ENCODE measurements around the gene CDH23. TPM values are rescaled to one million over a fixed set of nuclear protein-coding genes. Genes with fewer than 3 reads are reported as not detected.

CDH23 gene
- total RNA-seq, 2 experiments from 2014 or later: 4.0 to 4.5 TPM

- no peaks in the 10 kb centered on the region for H3K9me3 Mint-ChIP-seq
Measured at GRCh38 chr10:71657604-71658466, 261.1 kb downstream of the CDH23 start.

GRCh38 chr10:71658467-71658745, 261.7 kb downstream of the CDH23 start:
- Mint-ChIP-seq H3K4me1 (no peaks in the 10 kb centered on the region), H3K4me3 (no peak overlapping the region), H3K27ac (no peak overlapping the region), H3K9me3 (no peaks in the 10 kb centered on the region), H3K27me3 (no peaks in the 10 kb centered on the region), H3K36me3 (ENCODE audit: low read depth) (no peaks in the 10 kb centered on the region)
- ChIA-PET CTCF (interaction anchor here (1.0 to 1.2 kb wide), 2 partner anchors 8 to 52 kb away, joined by 3 to 4 read pairs; no protein-coding TSS in a partner anchor), POLR2A (no interaction called here)
- no peak for DNase-seq

More at GRCh38 chr10:71657604-71658466, 261.1 kb downstream of the CDH23 start:
- Mint-ChIP-seq H3K27ac (no peak overlapping the region), H3K4me3 (no peak overlapping the region), H3K27me3 (peaks cover 2% of the 10 kb centered on the region), H3K36me3 (ENCODE audit: low read depth) (no peaks in the 10 kb centered on the region), H3K4me1 (no peaks in the 10 kb centered on the region)
- DNase-seq: no peak
- CTCF ChIA-PET: interaction anchor here (1.2 kb wide), 1 partner anchor 9 kb away, joined by 4 read pairs; no protein-coding TSS in a partner anchor
- POLR2A ChIA-PET: no interaction called here

- no peak overlapping the region for H3K27ac Mint-ChIP-seq
- H3K27me3 Mint-ChIP-seq: no peaks in the 10 kb centered on the region
- no peak for DNase-seq
- H3K4me3 Mint-ChIP-seq: no peak overlapping the region
- no peaks in the 10 kb centered on the region for H3K36me3 Mint-ChIP-seq (ENCODE audit: low read depth)
- H3K9me3 Mint-ChIP-seq: no peaks in the 10 kb centered on the region
- POLR2A ChIA-PET: no interaction called here
- H3K4me1 Mint-ChIP-seq: no peaks in the 10 kb centered on the region
- CTCF ChIA-PET: interaction anchor here (1.0 to 1.5 kb wide), 2 partner anchors 52 to 115 kb away, joined by 3 to 4 read pairs; no protein-coding TSS in a partner anchor
Measured at GRCh38 chr10:71659111-71659634, 262.5 kb downstream of the CDH23 start.

- Mint-ChIP-seq H3K4me3 (no peak overlapping the region), H3K9me3 (no peaks in the 10 kb centered on the region), H3K27me3 (no peaks in the 10 kb centered on the region), H3K4me1 (peaks cover under 1% of the 10 kb centered on the region), H3K36me3 (ENCODE audit: low read depth) (no peaks in the 10 kb centered on the region), H3K27ac (no peak overlapping the region)
- CTCF ChIA-PET: interaction anchor here (1.5 kb wide), 1 partner anchor 114 kb away, joined by 4 read pairs; no protein-coding TSS in a partner anchor
- no peak for DNase-seq
- POLR2A ChIA-PET: no interaction called here
Measured at GRCh38 chr10:71659737-71660136, 263.0 kb downstream of the CDH23 start.

- H3K36me3 Mint-ChIP-seq (ENCODE audit: low read depth): no peaks in the 10 kb centered on the region
- DNase-seq: no peak
- POLR2A ChIA-PET: no interaction called here
- H3K4me1 Mint-ChIP-seq: peaks cover 1% of the 10 kb centered on the region
- no peaks in the 10 kb centered on the region for H3K9me3 Mint-ChIP-seq
- no peak overlapping the region for H3K4me3 Mint-ChIP-seq
- no peak overlapping the region for H3K27ac Mint-ChIP-seq
- CTCF ChIA-PET: interaction anchor here (0.6 to 1.5 kb wide), 3 partner anchors 19 to 952 kb away, joined by 3 to 4 read pairs (median 3); no protein-coding TSS in a partner anchor
- no peaks in the 10 kb centered on the region for H3K27me3 Mint-ChIP-seq
Measured at GRCh38 chr10:71660313-71660712, 263.6 kb downstream of the CDH23 start.

GRCh38 chr10:71661060-71661622, 264.4 kb downstream of the CDH23 start:
- POLR2A ChIA-PET: no interaction called here
- H3K27me3 Mint-ChIP-seq: no peaks in the 10 kb centered on the region
- no peak overlapping the region for H3K27ac Mint-ChIP-seq
- H3K36me3 Mint-ChIP-seq (ENCODE audit: low read depth): no peaks in the 10 kb centered on the region
- CTCF ChIA-PET: interaction anchor here (1.5 kb wide), 1 partner anchor 113 kb away, joined by 4 read pairs; no protein-coding TSS in a partner anchor
- no peak overlapping the region for H3K4me3 Mint-ChIP-seq
- no peak for DNase-seq
- no peaks in the 10 kb centered on the region for H3K9me3 Mint-ChIP-seq
- peaks cover 1% of the 10 kb centered on the region for H3K4me1 Mint-ChIP-seq

- Mint-ChIP-seq H3K4me1 (peaks cover 4% of the 10 kb centered on the region), H3K4me3 (no peak overlapping the region), H3K27me3 (peaks cover 3% of the 10 kb centered on the region), H3K27ac (no peak overlapping the region), H3K9me3 (no peaks in the 10 kb centered on the region), H3K36me3 (ENCODE audit: low read depth) (no peaks in the 10 kb centered on the region)
- POLR2A ChIA-PET: no interaction called here
- DNase-seq: no peak
- CTCF ChIA-PET: no interaction called here
Measured at GRCh38 chr10:71661779-71662336, 265.1 kb downstream of the CDH23 start.

GRCh38 chr10:71663311-71663710, 266.6 kb downstream of the CDH23 start:
- H3K9me3 Mint-ChIP-seq: no peaks in the 10 kb centered on the region
- ChIA-PET POLR2A (no interaction called here), CTCF (no interaction called here)
- DNase-seq: no peak
- no peaks in the 10 kb centered on the region for H3K36me3 Mint-ChIP-seq (ENCODE audit: low read depth)
- no peak overlapping the region for H3K27ac Mint-ChIP-seq
- no peak overlapping the region for H3K4me3 Mint-ChIP-seq
- H3K27me3 Mint-ChIP-seq: peaks cover 3% of the 10 kb centered on the region
- peaks cover 13% of the 10 kb centered on the region for H3K4me1 Mint-ChIP-seq

- no peak for DNase-seq
- Mint-ChIP-seq H3K36me3 (ENCODE audit: low read depth) (no peaks in the 10 kb centered on the region), H3K9me3 (no peaks in the 10 kb centered on the region), H3K4me3 (no peak overlapping the region), H3K4me1 (peaks cover 13% of the 10 kb centered on the region), H3K27ac (peak overlapping the region; percentile 33), H3K27me3 (peaks cover 3% of the 10 kb centered on the region)
- ChIA-PET POLR2A (no interaction called here), CTCF (interaction anchor here (0.7 to 1.0 kb wide), 2 partner anchors 87 to 227 kb away, joined by 3 read pairs; no protein-coding TSS in a partner anchor)
Measured at GRCh38 chr10:71664585-71664984, 267.9 kb downstream of the CDH23 start.

- Mint-ChIP-seq H3K4me1 (peaks cover 13% of the 10 kb centered on the region), H3K27ac (no peak overlapping the region), H3K9me3 (no peaks in the 10 kb centered on the region), H3K36me3 (ENCODE audit: low read depth) (no peaks in the 10 kb centered on the region), H3K4me3 (no peak overlapping the region), H3K27me3 (peaks cover 3% of the 10 kb centered on the region)
- DNase-seq: no peak
- ChIA-PET CTCF (interaction anchor here (0.7 to 1.0 kb wide), 2 partner anchors 87 to 226 kb away, joined by 3 read pairs; no protein-coding TSS in a partner anchor), POLR2A (no interaction called here)
Measured at GRCh38 chr10:71665456-71665855, 268.7 kb downstream of the CDH23 start.

- ChIA-PET CTCF (interaction anchor here (0.6 to 2.3 kb wide), 3 partner anchors 9 to 144 kb away, joined by 3 to 6 read pairs (median 4); no protein-coding TSS in a partner anchor), POLR2A (no interaction called here)
- Mint-ChIP-seq H3K4me3 (no peak overlapping the region), H3K36me3 (ENCODE audit: low read depth) (no peaks in the 10 kb centered on the region), H3K27ac (no peak overlapping the region), H3K9me3 (no peaks in the 10 kb centered on the region), H3K27me3 (peaks cover 3% of the 10 kb centered on the region), H3K4me1 (peaks cover 13% of the 10 kb centered on the region)
- no peak for DNase-seq
Measured at GRCh38 chr10:71666639-71667386, 270.1 kb downstream of the CDH23 start.

- CTCF ChIA-PET: interaction anchor here (0.6 to 2.3 kb wide), 2 partner anchors 29 to 144 kb away, joined by 3 to 6 read pairs; no protein-coding TSS in a partner anchor
- H3K4me1 Mint-ChIP-seq: peaks cover 13% of the 10 kb centered on the region
- no peaks in the 10 kb centered on the region for H3K9me3 Mint-ChIP-seq
- POLR2A ChIA-PET: no interaction called here
- H3K4me3 Mint-ChIP-seq: no peak overlapping the region
- H3K27me3 Mint-ChIP-seq: peaks cover 3% of the 10 kb centered on the region
- peak overlapping the region; percentile 73 for H3K27ac Mint-ChIP-seq
- H3K36me3 Mint-ChIP-seq (ENCODE audit: low read depth): no peaks in the 10 kb centered on the region
- peak; percentile 9 for DNase-seq
Measured at GRCh38 chr10:71667387-71667752, 270.6 kb downstream of the CDH23 start.

Data from activated CD4-positive, alpha-beta T cell treated with anti-CD3 and anti-CD28 coated beads, Interleukin-2, amount 10 ng/mL, durations not matched to agents 7 days and 5 days (primary cell).